ENCODE results near the gene SAFB. TPM values are rescaled to one million over a fixed set of nuclear protein-coding genes. Genes with fewer than 3 reads are reported as not detected.

SAFB gene
- total RNA-seq, 1 donor from 2014 or later = 113 TPM

DNA sequence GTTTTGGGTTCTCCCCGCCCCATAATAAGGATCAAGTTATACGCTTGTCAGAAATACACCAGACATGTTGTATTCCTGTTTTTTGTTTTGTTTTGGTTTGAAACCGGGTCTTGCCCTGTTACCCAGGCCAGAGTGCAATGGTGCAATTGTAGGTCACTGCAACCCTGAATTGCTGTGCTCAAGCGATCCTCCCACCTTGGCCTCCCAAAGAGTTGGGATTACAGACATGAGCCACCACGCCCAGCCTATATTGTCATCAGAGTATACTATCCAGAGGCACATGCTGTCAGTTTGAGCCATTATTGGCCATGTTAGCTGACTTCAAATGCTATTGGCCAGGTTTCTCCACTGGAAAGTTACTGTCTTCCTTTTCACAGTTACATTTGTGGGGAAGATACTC is 9.8 kb downstream of the SAFB start:
- Mint-ChIP-seq H3K4me3 (ENCODE audit: unreplicated experiment) (no peak overlapping the region), H3K9me3 (ENCODE audit: unreplicated experiment) (no peaks in the 10 kb centered on the region), H3K27ac (ENCODE audit: unreplicated experiment) (no peak overlapping the region), H3K36me3 (ENCODE audit: low read depth, unreplicated experiment) (peaks cover 13% of the 10 kb centered on the region), H3K4me1 (ENCODE audit: unreplicated experiment) (peaks cover 24% of the 10 kb centered on the region), H3K27me3 (ENCODE audit: unreplicated experiment) (no peaks in the 10 kb centered on the region)
- DNase-seq (ENCODE audit: low spot score) = no peak
- no peak for TF ChIP-seq CTCF (IDR thresholded peaks at IDR 0.05; ENCODE audit: unreplicated experiment)

- DNase-seq (ENCODE audit: low spot score) = no peak
- no peak for TF ChIP-seq CTCF (IDR thresholded peaks at IDR 0.05; ENCODE audit: unreplicated experiment)
- no peaks in the 10 kb centered on the region for H3K9me3 Mint-ChIP-seq (ENCODE audit: unreplicated experiment)
- H3K4me3 Mint-ChIP-seq (ENCODE audit: unreplicated experiment) = no peak overlapping the region
- peaks cover 21% of the 10 kb centered on the region for H3K4me1 Mint-ChIP-seq (ENCODE audit: unreplicated experiment)
- peaks cover 8% of the 10 kb centered on the region for H3K36me3 Mint-ChIP-seq (ENCODE audit: low read depth, unreplicated experiment)
- no peaks in the 10 kb centered on the region for H3K27me3 Mint-ChIP-seq (ENCODE audit: unreplicated experiment)
- H3K27ac Mint-ChIP-seq (ENCODE audit: unreplicated experiment) = no peak overlapping the region
Observed at GRCh38 chr19:5635427-5635826, 12.5 kb downstream of the SAFB start.

DNA sequence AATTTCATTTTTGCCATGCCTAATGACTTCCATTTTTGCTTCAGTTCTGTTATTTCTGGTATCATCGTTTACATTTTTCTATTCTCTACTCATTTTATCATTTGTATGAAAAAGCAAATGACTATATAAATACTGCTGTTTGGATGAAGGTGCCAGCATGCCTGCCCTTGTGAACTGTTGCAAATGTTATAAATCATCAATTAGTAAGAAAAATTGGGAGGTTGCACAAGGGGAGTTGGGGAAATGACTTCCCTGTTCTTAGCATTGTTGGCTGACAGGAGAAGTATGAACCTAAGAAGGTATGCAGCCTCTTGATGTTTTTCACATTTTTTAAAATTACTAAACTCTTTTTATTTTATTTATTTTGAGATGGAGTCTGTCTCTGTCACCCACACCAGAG is 15.1 kb downstream of the SAFB start:
- no peak for DNase-seq (ENCODE audit: low spot score)
- H3K4me3 Mint-ChIP-seq (ENCODE audit: unreplicated experiment) = no peak overlapping the region
- H3K36me3 Mint-ChIP-seq (ENCODE audit: low read depth, unreplicated experiment) = peaks cover 9% of the 10 kb centered on the region
- H3K27ac Mint-ChIP-seq (ENCODE audit: unreplicated experiment) = no peak overlapping the region
- H3K4me1 Mint-ChIP-seq (ENCODE audit: unreplicated experiment) = peaks cover 4% of the 10 kb centered on the region
- no peak for TF ChIP-seq CTCF (IDR thresholded peaks at IDR 0.05; ENCODE audit: unreplicated experiment)
- no peaks in the 10 kb centered on the region for H3K27me3 Mint-ChIP-seq (ENCODE audit: unreplicated experiment)
- H3K9me3 Mint-ChIP-seq (ENCODE audit: unreplicated experiment) = no peaks in the 10 kb centered on the region

DNA sequence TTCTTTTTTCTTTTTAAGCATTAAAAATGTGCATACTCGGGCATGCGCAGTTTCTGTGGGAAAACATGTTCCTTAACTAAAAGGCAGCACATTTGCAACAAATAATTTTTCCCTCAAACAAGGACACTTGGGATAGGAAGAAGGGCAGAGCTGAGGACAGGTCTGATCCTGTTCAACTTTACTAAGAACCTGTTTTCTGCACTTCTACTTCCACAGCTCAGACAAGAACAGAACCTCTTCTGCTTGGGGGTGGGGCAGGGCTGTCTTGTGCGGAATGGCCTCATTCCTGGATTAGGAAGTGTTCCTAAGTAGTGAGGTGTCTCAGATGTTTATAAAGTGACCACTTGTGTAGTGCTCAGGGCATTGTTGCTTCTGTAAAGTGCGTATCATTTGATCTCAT is 18.3 kb downstream of the SAFB start:
- Mint-ChIP-seq H3K27ac (ENCODE audit: unreplicated experiment) (no peak overlapping the region), H3K9me3 (ENCODE audit: unreplicated experiment) (no peaks in the 10 kb centered on the region), H3K36me3 (ENCODE audit: low read depth, unreplicated experiment) (peaks cover 30% of the 10 kb centered on the region), H3K4me3 (ENCODE audit: unreplicated experiment) (no peak overlapping the region), H3K27me3 (ENCODE audit: unreplicated experiment) (no peaks in the 10 kb centered on the region), H3K4me1 (ENCODE audit: unreplicated experiment) (no peaks in the 10 kb centered on the region)
- DNase-seq (ENCODE audit: low spot score) = no peak
- TF ChIP-seq CTCF (IDR thresholded peaks at IDR 0.05; ENCODE audit: unreplicated experiment) = no peak

DNA sequence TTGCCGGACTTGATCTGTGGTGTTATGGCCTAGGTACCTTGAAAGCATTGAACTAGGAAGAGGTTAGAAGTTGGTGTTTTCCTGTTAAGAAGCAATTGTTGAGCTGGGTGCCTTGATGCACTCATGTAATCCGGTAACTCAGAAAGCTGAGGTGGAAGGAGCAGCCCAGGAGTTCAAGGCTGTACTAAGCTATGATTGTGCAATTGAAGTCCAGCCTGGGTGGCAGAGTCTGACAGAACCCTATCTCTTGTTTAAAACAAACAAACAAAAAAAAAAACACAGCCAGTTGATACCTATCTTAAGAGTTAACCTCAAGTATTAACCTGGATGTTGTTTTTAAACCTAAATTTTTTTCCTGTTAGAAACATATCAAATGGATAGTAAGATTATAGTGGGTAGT is 19.3 kb downstream of the SAFB start:
- no peak for TF ChIP-seq CTCF (IDR thresholded peaks at IDR 0.05; ENCODE audit: unreplicated experiment)
- peaks cover 41% of the 10 kb centered on the region for H3K36me3 Mint-ChIP-seq (ENCODE audit: low read depth, unreplicated experiment)
- no peak for DNase-seq (ENCODE audit: low spot score)
- no peaks in the 10 kb centered on the region for H3K9me3 Mint-ChIP-seq (ENCODE audit: unreplicated experiment)
- no peaks in the 10 kb centered on the region for H3K4me1 Mint-ChIP-seq (ENCODE audit: unreplicated experiment)
- H3K27me3 Mint-ChIP-seq (ENCODE audit: unreplicated experiment) = peaks cover 1% of the 10 kb centered on the region
- peak overlapping the region; percentile 12 for H3K4me3 Mint-ChIP-seq (ENCODE audit: unreplicated experiment)
- H3K27ac Mint-ChIP-seq (ENCODE audit: unreplicated experiment) = no peak overlapping the region
